ENCODE data around the gene ANO7. TPM values are rescaled to one million over a fixed set of nuclear protein-coding genes. Genes with fewer than 3 reads are reported as not detected.

ANO7 gene, protein sequence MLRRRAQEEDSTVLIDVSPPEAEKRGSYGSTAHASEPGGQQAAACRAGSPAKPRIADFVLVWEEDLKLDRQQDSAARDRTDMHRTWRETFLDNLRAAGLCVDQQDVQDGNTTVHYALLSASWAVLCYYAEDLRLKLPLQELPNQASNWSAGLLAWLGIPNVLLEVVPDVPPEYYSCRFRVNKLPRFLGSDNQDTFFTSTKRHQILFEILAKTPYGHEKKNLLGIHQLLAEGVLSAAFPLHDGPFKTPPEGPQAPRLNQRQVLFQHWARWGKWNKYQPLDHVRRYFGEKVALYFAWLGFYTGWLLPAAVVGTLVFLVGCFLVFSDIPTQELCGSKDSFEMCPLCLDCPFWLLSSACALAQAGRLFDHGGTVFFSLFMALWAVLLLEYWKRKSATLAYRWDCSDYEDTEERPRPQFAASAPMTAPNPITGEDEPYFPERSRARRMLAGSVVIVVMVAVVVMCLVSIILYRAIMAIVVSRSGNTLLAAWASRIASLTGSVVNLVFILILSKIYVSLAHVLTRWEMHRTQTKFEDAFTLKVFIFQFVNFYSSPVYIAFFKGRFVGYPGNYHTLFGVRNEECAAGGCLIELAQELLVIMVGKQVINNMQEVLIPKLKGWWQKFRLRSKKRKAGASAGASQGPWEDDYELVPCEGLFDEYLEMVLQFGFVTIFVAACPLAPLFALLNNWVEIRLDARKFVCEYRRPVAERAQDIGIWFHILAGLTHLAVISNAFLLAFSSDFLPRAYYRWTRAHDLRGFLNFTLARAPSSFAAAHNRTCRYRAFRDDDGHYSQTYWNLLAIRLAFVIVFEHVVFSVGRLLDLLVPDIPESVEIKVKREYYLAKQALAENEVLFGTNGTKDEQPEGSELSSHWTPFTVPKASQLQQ
- total RNA-seq = 2.1 and 2.4 TPM in 2 replicates

GRCh38 chr2:241188361-241189092 is at the start of gene ANO7:
TSS of gene ANO7 (plus strand) at chr2:241188677. CDS start at chr2:241190064, 1,387 bp downstream.
- no peaks in the 10 kb centered on the region for H3K27me3 Mint-ChIP-seq (ENCODE audit: insufficient read depth)
- no peaks in the 10 kb centered on the region for H3K36me3 Mint-ChIP-seq (ENCODE audit: low read depth)
- no peak within 1 kb of the TSS for H3K4me3 Mint-ChIP-seq
- intact Hi-C loops (cut with micrococcal nuclease) = no loop called here
- H3K4me1 Mint-ChIP-seq (ENCODE audit: low read depth) = no peaks in the 10 kb centered on the region
- H3K27ac Mint-ChIP-seq = no peak within 1 kb of the TSS
- H3K9me3 Mint-ChIP-seq = no peaks in the 10 kb centered on the region
- no peak for DNase-seq (ENCODE audit: low spot score)

DNA sequence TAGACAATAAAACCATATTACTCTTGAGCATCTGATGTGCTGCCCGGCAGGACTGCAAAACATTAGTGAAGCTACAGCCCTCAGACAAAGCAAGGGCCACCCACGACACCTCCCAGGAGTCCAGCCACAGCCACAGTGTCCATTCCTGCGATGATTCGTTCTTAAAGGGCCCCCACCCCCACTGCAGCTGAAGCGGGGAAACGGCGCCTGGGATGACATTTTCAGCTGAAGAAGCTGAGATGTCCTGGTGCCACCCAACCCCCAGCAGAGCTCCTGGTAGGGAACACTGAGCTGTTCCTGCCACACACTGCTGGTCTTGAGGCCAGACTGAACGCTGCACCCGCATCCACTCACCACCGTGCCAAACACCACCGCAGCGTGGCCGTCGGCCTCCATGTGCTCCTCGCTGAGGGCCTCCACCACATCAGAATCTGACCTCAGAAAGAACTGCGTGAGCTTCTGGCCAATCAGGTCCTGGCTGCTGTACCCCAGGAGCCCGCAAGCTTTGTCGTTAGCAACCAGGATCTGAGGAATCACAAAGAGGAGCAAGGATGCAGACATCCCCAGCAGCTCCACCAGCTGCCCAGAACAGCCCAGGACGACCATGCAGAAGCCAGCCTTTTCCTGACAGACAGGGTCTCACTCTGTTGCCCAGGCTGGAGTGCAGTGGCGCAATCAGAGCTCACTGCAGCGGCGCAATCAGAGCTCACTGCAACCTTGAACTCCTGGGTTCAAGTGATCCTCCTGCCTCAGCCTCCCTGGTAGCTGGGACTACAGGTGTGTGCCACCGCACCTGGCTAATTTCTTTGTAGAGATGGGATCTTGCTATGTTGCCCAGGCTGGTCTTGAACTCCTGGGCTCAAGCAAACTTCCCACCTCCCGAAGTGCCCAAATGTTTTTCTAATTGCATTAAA is 48.7 kb upstream of the ANO7 start:
- Mint-ChIP-seq H3K27me3 (ENCODE audit: insufficient read depth) (no peaks in the 10 kb centered on the region), H3K4me1 (ENCODE audit: low read depth) (no peaks in the 10 kb centered on the region), H3K4me3 (no peak overlapping the region), H3K9me3 (no peaks in the 10 kb centered on the region), H3K27ac (no peak overlapping the region), H3K36me3 (ENCODE audit: low read depth) (peaks cover 37% of the 10 kb centered on the region)
- intact Hi-C loops (cut with micrococcal nuclease) = no loop called here
- DNase-seq (ENCODE audit: low spot score) = no peak

- no peak overlapping the region for H3K4me3 Mint-ChIP-seq
- no peaks in the 10 kb centered on the region for H3K27me3 Mint-ChIP-seq (ENCODE audit: insufficient read depth)
- peaks cover 39% of the 10 kb centered on the region for H3K36me3 Mint-ChIP-seq (ENCODE audit: low read depth)
- no peak overlapping the region for H3K27ac Mint-ChIP-seq
- H3K9me3 Mint-ChIP-seq = no peaks in the 10 kb centered on the region
- no peaks in the 10 kb centered on the region for H3K4me1 Mint-ChIP-seq (ENCODE audit: low read depth)
- intact Hi-C loops (cut with micrococcal nuclease) = no loop called here
- no peak for DNase-seq (ENCODE audit: low spot score)
These were observed 48.0 kb upstream of the ANO7 start for GRCh38 chr2:241140445-241140840.

- H3K4me3 Mint-ChIP-seq = no peak overlapping the region
- intact Hi-C loops (cut with micrococcal nuclease) = no loop called here
- H3K27me3 Mint-ChIP-seq (ENCODE audit: insufficient read depth) = no peaks in the 10 kb centered on the region
- peaks cover 7% of the 10 kb centered on the region for H3K4me1 Mint-ChIP-seq (ENCODE audit: low read depth)
- no peak for DNase-seq (ENCODE audit: low spot score)
- H3K36me3 Mint-ChIP-seq (ENCODE audit: low read depth) = peaks cover 33% of the 10 kb centered on the region
- no peaks in the 10 kb centered on the region for H3K9me3 Mint-ChIP-seq
- no peak overlapping the region for H3K27ac Mint-ChIP-seq
These were observed 47.2 kb upstream of the ANO7 start for GRCh38 chr2:241141214-241141770.

- Mint-ChIP-seq H3K9me3 (no peaks in the 10 kb centered on the region), H3K27me3 (ENCODE audit: insufficient read depth) (no peaks in the 10 kb centered on the region), H3K27ac (peak overlapping the region; percentile 42), H3K36me3 (ENCODE audit: low read depth) (peaks cover 30% of the 10 kb centered on the region), H3K4me3 (no peak overlapping the region), H3K4me1 (ENCODE audit: low read depth) (peaks cover 13% of the 10 kb centered on the region)
- DNase-seq (ENCODE audit: low spot score) = no peak
- intact Hi-C loops (cut with micrococcal nuclease) = no loop called here
These were observed 46.4 kb upstream of the ANO7 start for GRCh38 chr2:241142063-241142462.

DNA sequence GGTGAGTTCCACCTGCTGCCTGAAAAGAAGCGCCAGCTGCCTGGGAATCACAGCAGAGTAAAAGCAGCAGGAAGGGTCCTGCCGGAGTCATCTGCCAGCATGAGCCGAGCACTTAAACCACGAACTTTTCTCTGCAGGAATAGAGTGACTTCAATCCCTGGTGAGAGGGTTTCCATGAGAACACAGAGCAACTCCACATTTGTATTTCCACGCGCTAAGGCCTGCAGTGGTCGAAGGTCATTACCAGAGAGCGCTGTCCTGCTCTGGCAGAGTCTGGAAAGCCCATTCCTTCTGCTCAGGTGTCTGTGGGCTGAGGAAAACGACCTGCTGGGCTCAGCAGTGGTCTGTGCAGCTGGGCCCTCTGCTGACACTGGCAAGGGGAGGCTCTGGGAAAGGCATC is 45.9 kb upstream of the ANO7 start:
- intact Hi-C loops (cut with micrococcal nuclease) = no loop called here
- peaks cover 13% of the 10 kb centered on the region for H3K4me1 Mint-ChIP-seq (ENCODE audit: low read depth)
- DNase-seq (ENCODE audit: low spot score) = no peak
- H3K36me3 Mint-ChIP-seq (ENCODE audit: low read depth) = peaks cover 30% of the 10 kb centered on the region
- H3K27me3 Mint-ChIP-seq (ENCODE audit: insufficient read depth) = no peaks in the 10 kb centered on the region
- no peaks in the 10 kb centered on the region for H3K9me3 Mint-ChIP-seq
- H3K4me3 Mint-ChIP-seq = no peak overlapping the region
- H3K27ac Mint-ChIP-seq = no peak overlapping the region

DNA sequence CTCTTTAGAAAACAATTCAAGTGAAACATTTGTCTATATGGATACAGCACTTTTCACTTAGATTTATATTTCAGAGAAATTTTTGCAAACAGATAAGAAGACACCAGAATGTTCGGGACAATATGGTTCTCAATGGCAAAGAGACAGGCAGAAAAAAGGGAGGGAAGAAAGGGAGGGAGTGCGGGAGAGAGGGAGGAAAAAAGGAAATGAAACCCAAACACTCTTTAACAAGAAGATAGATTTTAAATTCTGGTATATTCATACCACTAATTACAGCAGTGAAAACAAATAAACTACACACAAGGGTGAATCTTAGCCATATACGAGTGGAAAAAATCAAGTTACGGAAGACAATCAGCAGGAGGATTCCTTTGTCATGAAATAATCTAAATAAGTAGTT is 42.2 kb upstream of the ANO7 start:
- H3K4me1 Mint-ChIP-seq (ENCODE audit: low read depth) = peaks cover 35% of the 10 kb centered on the region
- DNase-seq (ENCODE audit: low spot score) = no peak
- intact Hi-C loops (cut with micrococcal nuclease) = no loop called here
- H3K36me3 Mint-ChIP-seq (ENCODE audit: low read depth) = peaks cover 25% of the 10 kb centered on the region
- no peaks in the 10 kb centered on the region for H3K27me3 Mint-ChIP-seq (ENCODE audit: insufficient read depth)
- H3K4me3 Mint-ChIP-seq = no peak overlapping the region
- no peak overlapping the region for H3K27ac Mint-ChIP-seq
- no peaks in the 10 kb centered on the region for H3K9me3 Mint-ChIP-seq

- no peak overlapping the region for H3K4me3 Mint-ChIP-seq
- intact Hi-C loops (cut with micrococcal nuclease) = no loop called here
- DNase-seq (ENCODE audit: low spot score) = no peak
- H3K4me1 Mint-ChIP-seq (ENCODE audit: low read depth) = peaks cover 45% of the 10 kb centered on the region
- H3K27ac Mint-ChIP-seq = no peak overlapping the region
- no peaks in the 10 kb centered on the region for H3K9me3 Mint-ChIP-seq
- peaks cover 19% of the 10 kb centered on the region for H3K36me3 Mint-ChIP-seq (ENCODE audit: low read depth)
- no peaks in the 10 kb centered on the region for H3K27me3 Mint-ChIP-seq (ENCODE audit: insufficient read depth)
These were observed 41.1 kb upstream of the ANO7 start for GRCh38 chr2:241147336-241147735.

- DNase-seq (ENCODE audit: low spot score) = no peak
- H3K27me3 Mint-ChIP-seq (ENCODE audit: insufficient read depth) = no peaks in the 10 kb centered on the region
- H3K27ac Mint-ChIP-seq = peak overlapping the region; percentile 90
- intact Hi-C loops (cut with micrococcal nuclease) = no loop called here
- peaks cover 19% of the 10 kb centered on the region for H3K36me3 Mint-ChIP-seq (ENCODE audit: low read depth)
- H3K4me1 Mint-ChIP-seq (ENCODE audit: low read depth) = peaks cover 51% of the 10 kb centered on the region
- H3K4me3 Mint-ChIP-seq = peak overlapping the region; percentile 95
- no peaks in the 10 kb centered on the region for H3K9me3 Mint-ChIP-seq
These were observed 40.2 kb upstream of the ANO7 start for GRCh38 chr2:241148239-241148638.

- H3K4me3 Mint-ChIP-seq = peak within 1 kb of the TSS; percentile 95
- peaks cover 21% of the 10 kb centered on the region for H3K36me3 Mint-ChIP-seq (ENCODE audit: low read depth)
- no peaks in the 10 kb centered on the region for H3K27me3 Mint-ChIP-seq (ENCODE audit: insufficient read depth)
- no peaks in the 10 kb centered on the region for H3K9me3 Mint-ChIP-seq
- peaks cover 56% of the 10 kb centered on the region for H3K4me1 Mint-ChIP-seq (ENCODE audit: low read depth)
- DNase-seq (ENCODE audit: low spot score) = peak; percentile 92
- peak within 1 kb of the TSS; percentile 95 for H3K27ac Mint-ChIP-seq
- intact Hi-C loops (cut with micrococcal nuclease) = loop anchor here (1.0 kb wide), 4 partner anchors 22 to 537 kb away; partner anchors contain the start of genes DTYMK and MTERF4
These were observed 39.4 kb upstream of the ANO7 start, which contains the start of gene PASK for GRCh38 chr2:241148891-241149674. TSS of gene PASK (minus strand) at chr2:241149472. CDS start at chr2:241143032, 6,440 bp downstream.

DNA sequence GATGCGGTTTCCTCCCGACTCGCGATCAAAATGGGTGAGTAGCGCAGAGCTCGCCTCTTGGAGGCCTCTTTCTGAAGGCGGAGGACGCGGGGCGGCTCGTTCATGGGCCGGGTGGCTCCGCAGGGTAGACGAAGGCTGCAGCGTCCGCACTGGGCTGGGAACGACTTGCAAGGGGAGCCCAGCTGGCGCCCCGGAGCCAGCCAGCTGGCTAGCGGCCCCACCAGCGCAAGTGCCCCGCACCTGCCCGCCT is 38.9 kb upstream of the ANO7 start:
- Mint-ChIP-seq H3K9me3 (no peaks in the 10 kb centered on the region), H3K27me3 (ENCODE audit: insufficient read depth) (no peaks in the 10 kb centered on the region), H3K36me3 (ENCODE audit: low read depth) (peaks cover 21% of the 10 kb centered on the region), H3K4me3 (peak overlapping the region; percentile 95), H3K27ac (peak overlapping the region; percentile 88), H3K4me1 (ENCODE audit: low read depth) (peaks cover 57% of the 10 kb centered on the region)
- intact Hi-C loops (cut with micrococcal nuclease) = loop anchor here (1.0 kb wide), 4 partner anchors 22 to 537 kb away; partner anchors contain the start of genes DTYMK and MTERF4
- no peak for DNase-seq (ENCODE audit: low spot score)
